Measurements from ENCODE around the gene ZNF613. TPM values are rescaled to one million over a fixed set of nuclear protein-coding genes. Genes with fewer than 3 reads are reported as not detected.

The ZNF613 gene
- total and polyA plus RNA-seq, 2 experiments from 2014 or later, result 13.8 to 18.1 TPM

DNA sequence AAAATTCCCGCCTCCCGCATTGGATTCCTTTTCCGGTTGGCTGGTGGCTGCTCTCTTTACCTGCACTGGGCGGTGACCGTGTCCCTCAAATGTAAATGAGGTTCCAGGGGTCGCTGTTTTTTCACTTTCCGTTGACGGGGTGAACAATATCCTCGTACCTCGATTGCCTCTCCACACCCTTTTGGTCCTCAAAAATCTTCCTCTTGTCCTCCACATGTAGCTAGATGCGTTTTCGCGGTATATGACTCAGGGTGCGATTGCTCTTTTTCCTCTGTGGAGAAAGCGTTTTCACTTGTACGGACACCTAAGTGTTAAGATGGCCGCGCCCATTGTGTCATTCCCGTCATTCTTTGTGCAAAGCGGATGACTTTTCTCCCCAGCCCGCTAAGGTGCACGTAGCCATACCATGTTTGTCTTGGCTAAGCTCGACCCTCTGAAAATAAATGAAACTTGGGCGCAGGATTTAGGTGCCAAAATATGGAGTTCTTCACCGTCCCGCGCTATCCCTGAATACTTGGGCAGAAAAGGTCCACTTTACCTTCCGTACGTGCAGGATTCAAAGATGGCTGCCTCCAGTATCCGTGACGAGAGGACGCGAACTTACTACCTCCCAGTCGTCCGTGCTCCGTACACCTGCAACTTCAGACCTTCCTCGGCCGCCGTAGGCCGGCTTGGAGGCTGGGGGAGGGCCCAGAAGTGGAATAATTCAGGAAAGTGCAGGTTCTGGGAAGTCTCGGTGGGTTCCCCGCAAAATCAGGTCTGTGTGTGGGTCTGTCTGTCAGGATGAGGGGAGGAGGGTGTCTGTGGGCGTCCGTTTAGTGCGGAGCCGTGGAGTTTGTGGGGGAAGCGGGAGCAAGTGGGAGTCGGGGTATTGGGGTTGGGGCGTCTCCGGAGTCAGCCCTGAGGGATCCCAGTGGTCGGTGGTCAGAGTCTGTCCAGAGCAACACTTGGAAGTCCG, at the start of gene ZNF613 (continued):
- TF ChIP-seq ZNF114 (CRISPR knock-in tag; IDR thresholded peaks at IDR 0.05), result 0 out of 2 replicates have a peak, but pooled peaks have one; percentile 72

GRCh38 chr19:51882518-51882917, 44.8 kb upstream of the ZNF613 start:
- Histone ChIP-seq H2AFZ (no peak overlapping the region), H3K27ac (ENCODE audit: low read depth) (no peak overlapping the region), H4K20me1 (replicated peaks; ENCODE audit: insufficient read depth) (no peaks in the 10 kb centered on the region), H3K79me2 (replicated peaks; ENCODE audit: insufficient read depth) (peaks cover 47% of the 10 kb centered on the region), H3K4me3 (no peak overlapping the region), H3F3A (replicated peaks; ENCODE audit: low read depth) (no peaks in the 10 kb centered on the region), H3K4me1 (ENCODE audit: insufficient read depth) (peaks cover 8% of the 10 kb centered on the region; the same call in 1 of the 2 replicates), H3K27me3 (ENCODE audit: insufficient read depth) (no peaks in the 10 kb centered on the region), H3K36me3 (ENCODE audit: insufficient read depth) (peaks cover 20% of the 10 kb centered on the region), H3K4me2 (no peak overlapping the region), H3K9me2 (ENCODE audit: insufficient read depth) (0 out of 2 replicates have a peak, but pooled peaks cover 3% of the 10 kb centered on the region)
- Mint-ChIP-seq H3K4me3 (no peak overlapping the region), H3K27ac (no peak overlapping the region), H3K36me3 (ENCODE audit: low read depth) (peaks cover 93% of the 10 kb centered on the region), H3K4me1 (peaks cover 7% of the 10 kb centered on the region; the same call in 1 of the 3 replicates), H3K27me3 (ENCODE audit: insufficient read depth, low read depth, poor library complexity) (peaks cover 4% of the 10 kb centered on the region), H3K9me3 (peaks cover 50% of the 10 kb centered on the region)
- ATAC-seq (no peak), DNase-seq (ENCODE audit: low spot score) (no peak)
- TF ChIP-seq ZNF114 (CRISPR knock-in tag; IDR thresholded peaks at IDR 0.05), result no peak
- TF ChIP-seq, protein P1, sequence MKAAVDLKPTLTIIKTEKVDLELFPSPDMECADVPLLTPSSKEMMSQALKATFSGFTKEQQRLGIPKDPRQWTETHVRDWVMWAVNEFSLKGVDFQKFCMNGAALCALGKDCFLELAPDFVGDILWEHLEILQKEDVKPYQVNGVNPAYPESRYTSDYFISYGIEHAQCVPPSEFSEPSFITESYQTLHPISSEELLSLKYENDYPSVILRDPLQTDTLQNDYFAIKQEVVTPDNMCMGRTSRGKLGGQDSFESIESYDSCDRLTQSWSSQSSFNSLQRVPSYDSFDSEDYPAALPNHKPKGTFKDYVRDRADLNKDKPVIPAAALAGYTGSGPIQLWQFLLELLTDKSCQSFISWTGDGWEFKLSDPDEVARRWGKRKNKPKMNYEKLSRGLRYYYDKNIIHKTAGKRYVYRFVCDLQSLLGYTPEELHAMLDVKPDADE (IDR thresholded peaks at IDR 0.05), result no peak
- TF ChIP-seq CREB1 (CRISPR knock-in tag; IDR thresholded peaks at IDR 0.05; ENCODE audit: low read depth), result no peak
- no peak for TF ChIP-seq NANOG (IDR thresholded peaks at IDR 0.05; ENCODE audit: borderline replicate concordance)
- TF ChIP-seq EZH2 (IDR thresholded peaks at IDR 0.05; ENCODE audit: low read depth, unreplicated experiment), result no peak
- no peak for TF ChIP-seq POLR2AphosphoS5 (IDR thresholded peaks at IDR 0.05; ENCODE audit: low read depth)
- no peak for TF ChIP-seq ZNF331 (CRISPR knock-in tag; IDR thresholded peaks at IDR 0.05; ENCODE audit: low read depth)
- TF ChIP-seq, protein P2, sequence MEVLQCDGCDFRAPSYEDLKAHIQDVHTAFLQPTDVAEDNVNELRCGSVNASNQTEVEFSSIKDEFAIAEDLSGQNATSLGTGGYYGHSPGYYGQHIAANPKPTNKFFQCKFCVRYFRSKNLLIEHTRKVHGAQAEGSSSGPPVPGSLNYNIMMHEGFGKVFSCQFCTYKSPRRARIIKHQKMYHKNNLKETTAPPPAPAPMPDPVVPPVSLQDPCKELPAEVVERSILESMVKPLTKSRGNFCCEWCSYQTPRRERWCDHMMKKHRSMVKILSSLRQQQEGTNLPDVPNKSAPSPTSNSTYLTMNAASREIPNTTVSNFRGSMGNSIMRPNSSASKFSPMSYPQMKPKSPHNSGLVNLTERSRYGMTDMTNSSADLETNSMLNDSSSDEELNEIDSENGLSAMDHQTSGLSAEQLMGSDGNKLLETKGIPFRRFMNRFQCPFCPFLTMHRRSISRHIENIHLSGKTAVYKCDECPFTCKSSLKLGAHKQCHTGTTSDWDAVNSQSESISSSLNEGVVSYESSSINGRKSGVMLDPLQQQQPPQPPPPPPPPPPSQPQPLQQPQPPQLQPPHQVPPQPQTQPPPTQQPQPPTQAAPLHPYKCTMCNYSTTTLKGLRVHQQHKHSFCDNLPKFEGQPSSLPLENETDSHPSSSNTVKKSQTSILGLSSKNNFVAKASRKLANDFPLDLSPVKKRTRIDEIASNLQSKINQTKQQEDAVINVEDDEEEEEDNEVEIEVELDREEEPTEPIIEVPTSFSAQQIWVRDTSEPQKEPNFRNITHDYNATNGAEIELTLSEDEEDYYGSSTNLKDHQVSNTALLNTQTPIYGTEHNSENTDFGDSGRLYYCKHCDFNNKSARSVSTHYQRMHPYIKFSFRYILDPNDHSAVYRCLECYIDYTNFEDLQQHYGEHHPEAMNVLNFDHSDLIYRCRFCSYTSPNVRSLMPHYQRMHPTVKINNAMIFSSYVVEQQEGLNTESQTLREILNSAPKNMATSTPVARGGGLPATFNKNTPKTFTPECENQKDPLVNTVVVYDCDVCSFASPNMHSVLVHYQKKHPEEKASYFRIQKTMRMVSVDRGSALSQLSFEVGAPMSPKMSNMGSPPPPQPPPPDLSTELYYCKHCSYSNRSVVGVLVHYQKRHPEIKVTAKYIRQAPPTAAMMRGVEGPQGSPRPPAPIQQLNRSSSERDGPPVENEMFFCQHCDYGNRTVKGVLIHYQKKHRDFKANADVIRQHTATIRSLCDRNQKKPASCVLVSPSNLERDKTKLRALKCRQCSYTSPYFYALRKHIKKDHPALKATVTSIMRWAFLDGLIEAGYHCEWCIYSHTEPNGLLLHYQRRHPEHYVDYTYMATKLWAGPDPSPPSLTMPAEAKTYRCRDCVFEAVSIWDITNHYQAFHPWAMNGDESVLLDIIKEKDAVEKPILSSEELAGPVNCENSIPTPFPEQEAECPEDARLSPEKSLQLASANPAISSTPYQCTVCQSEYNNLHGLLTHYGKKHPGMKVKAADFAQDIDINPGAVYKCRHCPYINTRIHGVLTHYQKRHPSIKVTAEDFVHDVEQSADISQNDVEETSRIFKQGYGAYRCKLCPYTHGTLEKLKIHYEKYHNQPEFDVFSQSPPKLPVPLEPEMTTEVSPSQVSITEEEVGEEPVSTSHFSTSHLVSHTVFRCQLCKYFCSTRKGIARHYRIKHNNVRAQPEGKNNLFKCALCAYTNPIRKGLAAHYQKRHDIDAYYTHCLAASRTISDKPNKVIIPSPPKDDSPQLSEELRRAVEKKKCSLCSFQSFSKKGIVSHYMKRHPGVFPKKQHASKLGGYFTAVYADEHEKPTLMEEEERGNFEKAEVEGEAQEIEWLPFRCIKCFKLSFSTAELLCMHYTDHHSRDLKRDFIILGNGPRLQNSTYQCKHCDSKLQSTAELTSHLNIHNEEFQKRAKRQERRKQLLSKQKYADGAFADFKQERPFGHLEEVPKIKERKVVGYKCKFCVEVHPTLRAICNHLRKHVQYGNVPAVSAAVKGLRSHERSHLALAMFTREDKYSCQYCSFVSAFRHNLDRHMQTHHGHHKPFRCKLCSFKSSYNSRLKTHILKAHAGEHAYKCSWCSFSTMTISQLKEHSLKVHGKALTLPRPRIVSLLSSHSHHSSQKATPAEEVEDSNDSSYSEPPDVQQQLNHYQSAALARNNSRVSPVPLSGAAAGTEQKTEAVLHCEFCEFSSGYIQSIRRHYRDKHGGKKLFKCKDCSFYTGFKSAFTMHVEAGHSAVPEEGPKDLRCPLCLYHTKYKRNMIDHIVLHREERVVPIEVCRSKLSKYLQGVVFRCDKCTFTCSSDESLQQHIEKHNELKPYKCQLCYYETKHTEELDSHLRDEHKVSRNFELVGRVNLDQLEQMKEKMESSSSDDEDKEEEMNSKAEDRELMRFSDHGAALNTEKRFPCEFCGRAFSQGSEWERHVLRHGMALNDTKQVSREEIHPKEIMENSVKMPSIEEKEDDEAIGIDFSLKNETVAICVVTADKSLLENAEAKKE (CRISPR knock-in tag; IDR thresholded peaks at IDR 0.05), result no peak
- no peak for TF ChIP-seq STAT1 (IDR thresholded peaks at IDR 0.05; ENCODE audit: unreplicated experiment)
- TF ChIP-seq EZH2phosphoT487 (IDR thresholded peaks at IDR 0.05; ENCODE audit: unreplicated experiment), result no peak
- TF ChIP-seq, protein P3, sequence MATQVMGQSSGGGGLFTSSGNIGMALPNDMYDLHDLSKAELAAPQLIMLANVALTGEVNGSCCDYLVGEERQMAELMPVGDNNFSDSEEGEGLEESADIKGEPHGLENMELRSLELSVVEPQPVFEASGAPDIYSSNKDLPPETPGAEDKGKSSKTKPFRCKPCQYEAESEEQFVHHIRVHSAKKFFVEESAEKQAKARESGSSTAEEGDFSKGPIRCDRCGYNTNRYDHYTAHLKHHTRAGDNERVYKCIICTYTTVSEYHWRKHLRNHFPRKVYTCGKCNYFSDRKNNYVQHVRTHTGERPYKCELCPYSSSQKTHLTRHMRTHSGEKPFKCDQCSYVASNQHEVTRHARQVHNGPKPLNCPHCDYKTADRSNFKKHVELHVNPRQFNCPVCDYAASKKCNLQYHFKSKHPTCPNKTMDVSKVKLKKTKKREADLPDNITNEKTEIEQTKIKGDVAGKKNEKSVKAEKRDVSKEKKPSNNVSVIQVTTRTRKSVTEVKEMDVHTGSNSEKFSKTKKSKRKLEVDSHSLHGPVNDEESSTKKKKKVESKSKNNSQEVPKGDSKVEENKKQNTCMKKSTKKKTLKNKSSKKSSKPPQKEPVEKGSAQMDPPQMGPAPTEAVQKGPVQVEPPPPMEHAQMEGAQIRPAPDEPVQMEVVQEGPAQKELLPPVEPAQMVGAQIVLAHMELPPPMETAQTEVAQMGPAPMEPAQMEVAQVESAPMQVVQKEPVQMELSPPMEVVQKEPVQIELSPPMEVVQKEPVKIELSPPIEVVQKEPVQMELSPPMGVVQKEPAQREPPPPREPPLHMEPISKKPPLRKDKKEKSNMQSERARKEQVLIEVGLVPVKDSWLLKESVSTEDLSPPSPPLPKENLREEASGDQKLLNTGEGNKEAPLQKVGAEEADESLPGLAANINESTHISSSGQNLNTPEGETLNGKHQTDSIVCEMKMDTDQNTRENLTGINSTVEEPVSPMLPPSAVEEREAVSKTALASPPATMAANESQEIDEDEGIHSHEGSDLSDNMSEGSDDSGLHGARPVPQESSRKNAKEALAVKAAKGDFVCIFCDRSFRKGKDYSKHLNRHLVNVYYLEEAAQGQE (IDR thresholded peaks at IDR 0.05; ENCODE audit: unreplicated experiment), result no peak
- TF ChIP-seq JUNB (IDR thresholded peaks at IDR 0.05; ENCODE audit: unreplicated experiment), result no peak
